ENCODE measurements around the gene ZNF439.

- TF ChIP-seq CTCF (conservative IDR thresholded peaks at IDR 0.05) (no peak), EZH2 (IDR thresholded peaks at IDR 0.05; ENCODE audit: low read depth) (no peak)
Measured at GRCh38 chr19:11832253-11832912, 16.1 kb upstream of the ZNF439 start.

Measured in PC-9 (cell line).